SU-DHL-6 (cell line): Measurements from ENCODE around the gene USP30.

ENCODE experiments used
- H2AFZ ChIP-seq: fragments of 200-600 bp; sonication (generic); 2 replicates; pipeline ENCODE4 v1.6.1; 2014; ENCODE audit warnings: low read depth, mild to moderate bottlenecking, moderate library complexity, mixed read lengths, antibody characterized with exemption, low read length; ENCODE audit not compliant: severe bottlenecking
- H3F3A ChIP-seq: fragments of 200-600 bp; shearing (Covaris generic); 2 replicates; pipeline ENCODE4 v1.6.0; 2016; ENCODE audit warnings: antibody characterized with exemption, mild to moderate bottlenecking; ENCODE audit not compliant: insufficient read depth
- H3K27ac ChIP-seq: fragments of 200-600 bp; sonication (generic); 2 replicates; pipeline ENCODE4 v1.5.1; 2016; ENCODE audit warnings: low read depth, mild to moderate bottlenecking, low read length, moderate library complexity, mixed read lengths
- H3K27me3 ChIP-seq: fragments of 200-600 bp; sonication (generic), shearing (Covaris generic); 2 replicates; pipeline ENCODE4 v1.6.0; 2014; ENCODE audit warnings: mild to moderate bottlenecking, low read length
- H3K36me3 ChIP-seq: fragments of 200-600 bp; sonication (generic); 2 replicates; pipeline ENCODE4 v1.6.1; 2014; ENCODE audit warnings: mild to moderate bottlenecking, low read length, mixed read lengths
- H3K4me2 ChIP-seq: fragments of 300-600, 200-600 bp; shearing (Covaris generic), sonication (generic); 2 replicates; pipeline ENCODE4 v1.6.0; 2014; ENCODE audit warnings: low read length, low read depth, mild to moderate bottlenecking; ENCODE audit not compliant: poor library complexity, severe bottlenecking
- H3K4me3 ChIP-seq: fragments of 200-600 bp; sonication (generic); 2 replicates; pipeline ENCODE4 v1.5.1; 2014; ENCODE audit warnings: antibody characterized with exemption, low read length, mild to moderate bottlenecking, mixed read lengths; ENCODE audit not compliant: insufficient read depth, poor library complexity, severe bottlenecking
- H3K79me2 ChIP-seq: fragments of 200-600 bp; sonication (generic); 2 replicates; pipeline ENCODE4 v1.6.1; 2014; ENCODE audit warnings: mild to moderate bottlenecking, low read length, moderate library complexity; ENCODE audit not compliant: insufficient read depth
- H3K9ac ChIP-seq: fragments of 200-600 bp; sonication (generic); 2 replicates; pipeline ENCODE4 v1.7.0; 2014; ENCODE audit warnings: mild to moderate bottlenecking, low read length
- H3K9me2 ChIP-seq: fragments of 200-600 bp; sonication (generic); replicated peaks from 2 replicates; pipeline ENCODE4 v1.6.1; 2014; ENCODE audit warnings: low read length; ENCODE audit not compliant: insufficient read depth
- H3K9me3 ChIP-seq: fragments of 200-600 bp; sonication (generic); 2 replicates; pipeline ENCODE4 v1.6.1; 2014; ENCODE audit warnings: low read length, mixed read lengths; ENCODE audit not compliant: insufficient read depth
- H4K20me1 ChIP-seq: fragments of 200-600 bp; sonication (generic); 2 replicates; pipeline ENCODE4 v1.6.1; 2014; ENCODE audit warnings: low read depth, mild to moderate bottlenecking, antibody characterized with exemption, low read length, moderate library complexity, mixed read lengths
- CTCF ChIP-seq: fragments of 200-600 bp; sonication (generic); IDR thresholded peaks from one replicate; pipeline ENCODE4 v1.5.1; 2017; ENCODE audit warnings: antibody characterized with exemption, mild to moderate bottlenecking, low read length, moderate library complexity; ENCODE audit not compliant: insufficient read depth, poor library complexity, severe bottlenecking
- EZH2phosphoT487 ChIP-seq: fragments of 200-600 bp; sonication (generic), shearing (Covaris generic); conservative IDR thresholded peaks from 2 replicates; pipeline ENCODE4 v1.6.1; 2018; ENCODE audit warnings: mild to moderate bottlenecking, antibody characterized with exemption, low read length, moderate library complexity, mixed read lengths

The USP30 gene

GRCh38 chr12:109033239-109034196 is 18.9 kb upstream of the USP30 start:
- Histone ChIP-seq H4K20me1 (no peaks in the 10 kb centered on the region), H3K79me2 (no peaks in the 10 kb centered on the region), H3K9ac (no peak overlapping the region), H3K27ac (no peak overlapping the region), H3K4me3 (no peak overlapping the region), H3K4me2 (no peak overlapping the region), H3K9me3 (no peaks in the 10 kb centered on the region), H3K36me3 (no peaks in the 10 kb centered on the region), H2AFZ (no peak overlapping the region), H3K9me2 (no peaks in the 10 kb centered on the region), H3F3A (no peaks in the 10 kb centered on the region), H3K27me3 (no peaks in the 10 kb centered on the region)
- TF ChIP-seq EZH2phosphoT487 (no peak), CTCF (no peak)

GRCh38 chr12:109036975-109037374 is 15.4 kb upstream of the USP30 start:
- Histone ChIP-seq H3K79me2 (no peaks in the 10 kb centered on the region), H3K4me3 (no peak overlapping the region), H4K20me1 (no peaks in the 10 kb centered on the region), H3K9me2 (no peaks in the 10 kb centered on the region), H2AFZ (no peak overlapping the region), H3K9ac (no peak overlapping the region), H3K4me2 (no peak overlapping the region), H3F3A (no peaks in the 10 kb centered on the region), H3K27ac (no peak overlapping the region), H3K36me3 (no peaks in the 10 kb centered on the region), H3K27me3 (no peaks in the 10 kb centered on the region), H3K9me3 (no peaks in the 10 kb centered on the region)
- TF ChIP-seq CTCF (no peak), EZH2phosphoT487 (no peak)

GRCh38 chr12:109044241-109044640 is 8.1 kb upstream of the USP30 start:
- Histone ChIP-seq H3F3A (no peaks in the 10 kb centered on the region), H3K27ac (no peak overlapping the region), H3K36me3 (no peaks in the 10 kb centered on the region), H3K9me2 (no peaks in the 10 kb centered on the region), H3K4me3 (no peak overlapping the region), H3K9ac (no peak overlapping the region), H3K9me3 (no peaks in the 10 kb centered on the region), H4K20me1 (no peaks in the 10 kb centered on the region), H2AFZ (no peak overlapping the region), H3K79me2 (no peaks in the 10 kb centered on the region), H3K27me3 (no peaks in the 10 kb centered on the region), H3K4me2 (no peak overlapping the region)
- TF ChIP-seq EZH2phosphoT487 (no peak), CTCF (no peak)
